K562 (cell line): ENCODE data around the gene FOCAD. TPM values are rescaled to one million over a fixed set of nuclear protein-coding genes. Genes with fewer than 3 reads are reported as not detected.

Experiments
- ATAC-seq: fragments of 200-7000 bp; cut with Tn5 transposase; 3 replicates; pipeline ENCODE4 v1.9.1; 2020; ENCODE audit warnings: moderate library complexity
- BruUV-seq: library from RNA; stranded (reverse); fragments of 400-500 nt; replicated peaks from 2 replicates; lab custom pipeline; 2021; lab: Mats Ljungman, UMichigan
- CTCF ChIA-PET: fragments of 300-600 bp; formaldehyde crosslinking; extraction: SDS; loops from one replicate; lab custom pipeline; 2021; ENCODE audit warnings: low intra/inter-chr PET ratio; lab: Yijun Ruan, JAX
- POLR2A ChIA-PET: fragments of 300-600, 350-650 bp; sonication (Branson Sonifier 250); formaldehyde crosslinking; extraction: SDS; loops from one replicate; lab custom pipeline; 2021; ENCODE audit warnings: antibody characterized with exemption, inconsistent platforms; lab: Yijun Ruan, JAX
- DNase-seq, 4 experiments: peaks; one replicate each; pipeline versions ENCODE4 v3.0.0 to v3.0.0-alpha.2; 2011 to 2018; ENCODE audit warnings: low spot score in 3 of 4, mixed read lengths in 3 of 4; ENCODE audit errors: extremely low read depth in 1 of 4
- FAIRE-seq: peaks from 2 replicates; lab custom pipeline; 2011; peaks lifted over from hg19 to GRCh38; lab: Jason Lieb, UNC
- H2AFZ ChIP-seq: 2 replicates; pipeline ENCODE4 v1.6.0; 2011; ENCODE audit warnings: low read depth, low read length, control low read depth, inconsistent platforms
- H3K27ac ChIP-seq: fragments of 200-600 bp; 3 replicates; pipeline ENCODE4 v1.8.0; 2011; ENCODE audit warnings: low read depth, mild to moderate bottlenecking, control low read depth, inconsistent platforms, low read length, moderate library complexity, mixed read lengths; ENCODE audit errors: extremely low read depth
- H3K27me3 ChIP-seq, 2 experiments: fragments of 300-600 bp in 1 of 2; 2 replicates in 1 of 2; 3 replicates in 1 of 2; pipeline versions ENCODE4 v1.6.0 to v1.8.0; 2011; ENCODE audit warnings: inconsistent platforms in 2 of 2, low read length in 2 of 2, mild to moderate bottlenecking in 1 of 2, mixed read lengths in 1 of 2, moderate library complexity in 1 of 2; ENCODE audit not compliant: control insufficient read depth in 2 of 2, insufficient read depth in 2 of 2
- H3K36me3 ChIP-seq: fragments of 300-600 bp; 3 replicates; pipeline ENCODE4 v1.8.0; 2011; ENCODE audit warnings: mild to moderate bottlenecking, low read length, inconsistent platforms; ENCODE audit not compliant: control insufficient read depth, insufficient read depth
- H3K4me1 ChIP-seq, 2 experiments: fragments of 200-600 bp in 1 of 2; replicated peaks in 1 of 2; 2 replicates in 1 of 2; 3 replicates in 1 of 2; pipeline versions ENCODE4 v1.5.1 to v1.8.0; 2011; ENCODE audit warnings: inconsistent platforms in 2 of 2, low read length in 2 of 2, mild to moderate bottlenecking in 1 of 2, mixed read lengths in 1 of 2, moderate library complexity in 1 of 2; ENCODE audit not compliant: control insufficient read depth in 2 of 2, insufficient read depth in 2 of 2
- H3K4me2 ChIP-seq: 2 replicates; pipeline ENCODE4 v1.6.1; 2011; ENCODE audit warnings: low read length, control low read depth, inconsistent platforms, mixed read lengths; ENCODE audit not compliant: insufficient read depth
- H3K4me3 ChIP-seq: fragments of 200-600 bp; sonication (generic), shearing (Covaris generic); 2 replicates; pipeline ENCODE4 v1.5.1; 2016; ENCODE audit warnings: control low read depth, inconsistent platforms
- H3K79me2 ChIP-seq: fragments of 200-600 bp; 3 replicates; pipeline ENCODE4 v1.8.0; 2011; ENCODE audit warnings: low read length, inconsistent platforms; ENCODE audit not compliant: control insufficient read depth, insufficient read depth
- H3K9ac ChIP-seq, 2 experiments: 2 replicates each; pipeline versions ENCODE4 v1.6.0 to v1.6.1; 2011; ENCODE audit warnings: low read depth in 2 of 2, low read length in 2 of 2, control low read depth in 1 of 2, inconsistent platforms in 1 of 2, mild to moderate bottlenecking in 1 of 2, mixed read lengths in 1 of 2; ENCODE audit not compliant: insufficient read depth in 1 of 2
- H3K9me1 ChIP-seq: one replicate; pipeline ENCODE4 v1.6.0; 2011; ENCODE audit warnings: inconsistent platforms, mild to moderate bottlenecking, low read length, moderate library complexity; ENCODE audit not compliant: control insufficient read depth, insufficient read depth
- H3K9me3 ChIP-seq: replicated peaks from 2 replicates; pipeline ENCODE4 v1.5.1; 2011; ENCODE audit warnings: low read depth, low read length, inconsistent platforms; ENCODE audit not compliant: control insufficient read depth, insufficient read depth
- H4K20me1 ChIP-seq: replicated peaks from 2 replicates; pipeline ENCODE4 v1.6.1; 2011; ENCODE audit warnings: low read length, inconsistent platforms, mixed read lengths; ENCODE audit not compliant: control insufficient read depth, insufficient read depth
- ARID2 ChIP-seq: fragments of 450-650 bp; IDR thresholded peaks from 2 replicates; pipeline ENCODE4 v1.6.1; 2017; ENCODE audit warnings: antibody characterized with exemption, mild to moderate bottlenecking
- CBX1 ChIP-seq: sonication (generic); IDR thresholded peaks from 2 replicates; pipeline ENCODE4 v1.6.1; 2016; ENCODE audit warnings: antibody characterized with exemption, low read depth, mild to moderate bottlenecking
- COPS2 ChIP-seq: fragments of 450-650 bp; conservative IDR thresholded peaks from 2 replicates; pipeline ENCODE4 v1.6.1; 2016; ENCODE audit warnings: mild to moderate bottlenecking, moderate library complexity
- FOSL1 ChIP-seq: fragments of 200-800 bp; sonication (Bioruptor generic); conservative IDR thresholded peaks from 2 replicates; pipeline ENCODE4 v1.6.1; 2016; ENCODE audit warnings: missing genetic modification characterization, missing compliant biosample characterization
- KAT8 ChIP-seq: fragments of 450-650 bp; IDR thresholded peaks from 2 replicates; pipeline ENCODE4 v1.6.1; 2016; ENCODE audit warnings: low read depth, mild to moderate bottlenecking
- MED1 ChIP-seq: sonication (generic); formaldehyde crosslinking; IDR thresholded peaks from 2 replicates; pipeline ENCODE4 v1.8.1; 2023; ENCODE audit warnings: missing genetic modification reagents, borderline replicate concordance
- MYNN ChIP-seq, 2 experiments: sonication (generic); formaldehyde crosslinking in 1 of 2; IDR thresholded peaks; 2 replicates each; pipeline versions ENCODE4 v1.5.0 to v1.6.1; 2016 to 2020; ENCODE audit warnings: antibody characterized with exemption in 1 of 2, missing genetic modification reagents in 1 of 2
- RNF2 ChIP-seq: sonication (generic); IDR thresholded peaks from 2 replicates; pipeline ENCODE4 v1.6.1; 2016
- SP1 ChIP-seq: sonication (generic); formaldehyde crosslinking; IDR thresholded peaks from 2 replicates; pipeline ENCODE4 v1.8.1; 2022; ENCODE audit warnings: mild to moderate bottlenecking, missing genetic modification reagents
- SPI1 ChIP-seq: IDR thresholded peaks from 2 replicates; pipeline ENCODE4 v1.6.1; 2011; ENCODE audit warnings: low read depth, low read length, control low read depth, borderline replicate concordance
- TARDBP ChIP-seq: fragments of 450-650 bp; IDR thresholded peaks from 2 replicates; pipeline ENCODE4 v1.6.1; 2016
- ZBTB8A ChIP-seq: fragments of 450-650 bp; IDR thresholded peaks from 2 replicates; pipeline ENCODE4 v1.6.1; 2018; ENCODE audit warnings: mild to moderate bottlenecking, moderate library complexity; ENCODE audit not compliant: partially characterized antibody
- ZNF140 ChIP-seq: fragments of 250-450 bp; sonication (Bioruptor Pico); IDR thresholded peaks from 2 replicates; pipeline ENCODE4 v1.8.0; 2021; ENCODE audit warnings: moderate library complexity, mild to moderate bottlenecking, inconsistent platforms
- ZNF668 ChIP-seq: fragments of 250-450 bp; sonication (Bioruptor Pico); IDR thresholded peaks from 2 replicates; pipeline ENCODE4 v1.8.0; 2022; ENCODE audit warnings: mild to moderate bottlenecking, inconsistent platforms
- ZSCAN32 ChIP-seq: fragments of 450-650 bp; formaldehyde crosslinking; IDR thresholded peaks from 2 replicates; pipeline ENCODE4 v1.4.0; 2020; ENCODE audit warnings: mild to moderate bottlenecking, moderate library complexity
- WGBS: fragments of 100-300 bp; shearing (Covaris generic); methylation state at CpG from one replicate; pipeline ENCODE4 v1.1.6; 2016; ENCODE audit warnings: low coverage, mixed read lengths; ENCODE audit not compliant: insufficient coverage; ENCODE audit errors: missing lambda C conversion rate; 5-methylcytosine and 5-hydroxymethylcytosine counted together
- in situ Hi-C: fragments of 300-500 bp; cut with MboI; formaldehyde crosslinking; loops from 4 replicates; pipeline ENCODE4 v1.15.0; 2018; ENCODE audit warnings: inconsistent platforms, mixed read lengths
- intact Hi-C: fragments of 100-400 bp; cut with micrococcal nuclease; formaldehyde crosslinking; loops from 2 replicates; pipeline ENCODE4 v1.14.2; 2022
- polyA plus RNA-seq, 8 experiments: library from polyadenylated mRNA; depleted of rRNA in 4 of 8; stranded (reverse) in 5 of 8; unstranded in 3 of 8; fragments of >200 nt; fragmentation: Nextera tagmentation in 2 of 8; fragmentation: Illumina TruSeq in 1 of 8; extraction: Ambion mirVana in 2 of 8; extraction: Trizol in 1 of 8; gene quantifications; 2 replicates each; pipeline versions ENCODE4 v1.2.1 to v1.2.3, GENCODE V29; 2011 to 2014; ENCODE audit warnings: inconsistent platforms in 1 of 8, missing spikeins in 1 of 8
- total RNA-seq, 7 experiments: library from RNA; depleted of rRNA in 6 of 7; stranded (reverse); fragments of >200 nt in 6 of 7; fragmentation: Illumina TruSeq in 2 of 7; extraction: Trizol in 2 of 7; gene quantifications; 2 replicates each; pipeline versions ENCODE4 v1.2.1 to v1.2.3, GENCODE V29; 2011 to 2021; ENCODE audit warnings: low replicate concordance in 1 of 7
- TF ChIP-seq, protein P1 (sequence below): IDR thresholded peaks from 3 replicates; pipeline ENCODE4 v1.6.1; 2011; ENCODE audit warnings: borderline replicate concordance, mild to moderate bottlenecking, moderate library complexity; ENCODE audit not compliant: insufficient read length; ENCODE audit errors: extremely low read depth

FOCAD gene
- total and polyA plus RNA-seq, 9 of the 15 experiments (the other 6 are each of a cell fraction or from before 2014, with no cell fraction given), result 0.13 to 2.4 (median 1.6) TPM

DNA sequence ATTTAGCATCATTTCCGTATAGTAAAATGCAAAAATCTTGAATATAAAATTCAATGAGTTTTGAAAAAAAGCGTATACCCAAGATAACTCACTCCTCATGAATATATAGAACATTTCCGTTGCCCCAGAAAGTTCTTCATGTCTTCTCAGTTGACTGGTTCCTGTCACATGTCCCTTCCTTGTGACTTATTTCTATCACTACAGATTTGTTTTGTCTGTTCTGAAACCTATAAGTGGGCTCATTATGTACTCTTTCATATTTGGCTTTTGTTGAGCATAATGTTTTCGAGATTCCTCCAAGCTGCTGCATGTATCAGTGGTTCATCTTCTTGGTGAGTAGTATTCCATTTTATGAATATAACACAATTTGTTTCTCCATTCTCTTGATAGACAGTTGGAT lies 358.4 kb downstream of the FOCAD start:
- no TSS peak for BruUV-seq
- POLR2A ChIA-PET, result no interaction called here
- no peak for FAIRE-seq

DNA sequence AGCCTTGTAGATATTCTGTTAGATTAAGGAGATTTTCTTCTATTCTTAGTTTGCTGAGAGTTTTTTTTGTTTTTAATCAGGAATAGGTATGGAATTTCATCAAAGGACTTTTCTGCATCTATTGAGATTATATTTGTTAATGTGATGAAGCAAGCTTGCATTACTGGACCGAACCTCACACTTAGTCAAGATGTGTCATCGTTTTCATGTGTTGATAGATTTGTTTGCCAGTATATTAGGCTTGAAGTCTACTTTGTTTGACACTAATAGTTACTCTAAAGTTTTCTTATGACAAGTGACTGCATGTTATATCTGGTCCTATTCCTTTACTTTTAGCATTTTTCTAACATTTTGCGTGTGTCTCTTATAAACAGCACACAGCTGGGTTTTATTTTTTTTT lies 359.8 kb downstream of the FOCAD start:
- no peak for FAIRE-seq
- intact Hi-C loops, result no loop called here

More for the DNA sequence above, 358.4 kb downstream of the FOCAD start:
- no peaks in the 10 kb centered on the region for H3K36me3 ChIP-seq
- no peak overlapping the region for H3K9ac ChIP-seq
- intact Hi-C loops (no loop called here), in situ Hi-C loops (no loop called here)
- no peaks in the 10 kb centered on the region for H4K20me1 ChIP-seq
- ATAC-seq (no peak), DNase-seq (no peak)
- no peaks in the 10 kb centered on the region for H3K4me1 ChIP-seq
- H3K4me3 ChIP-seq, result no peak overlapping the region
- WGBS, result no CpG with 5 or more reads among the region's 4 CpGs
- H3K9me1 ChIP-seq, result no peaks in the 10 kb centered on the region
- no peaks in the 10 kb centered on the region for H3K79me2 ChIP-seq
- TF ChIP-seq FOSL1 (tag), result no peak
- no peak for TF ChIP-seq ZNF668
- TF ChIP-seq COPS2, result no peak
- TF ChIP-seq MYNN (IDR thresholded peaks at IDR 0.05), result no peak
- TF ChIP-seq MYNN (CRISPR knock-in tag; IDR thresholded peaks at IDR 0.05), result no peak
- no peak for TF ChIP-seq SPI1
- TF ChIP-seq ARID2, result no peak
- no peak overlapping the region for H3K27ac ChIP-seq
- no peak overlapping the region for H3K4me2 ChIP-seq
- H2AFZ ChIP-seq, result no peak overlapping the region
- no peaks in the 10 kb centered on the region for H3K9me3 ChIP-seq
- H3K27me3 ChIP-seq, result no peaks in the 10 kb centered on the region
- CTCF ChIA-PET, result no interaction called here

More for the DNA sequence above, 359.8 kb downstream of the FOCAD start:
- DNase-seq, result no peak
- no TSS peak for BruUV-seq
- no peak overlapping the region for H3K4me2 ChIP-seq
- no peaks in the 10 kb centered on the region for H4K20me1 ChIP-seq
- TF ChIP-seq ZNF140 (CRISPR knock-in tag), result no peak
- no peak for TF ChIP-seq TARDBP
- TF ChIP-seq CBX1, result no peak
- no peak for TF ChIP-seq ZSCAN32 (CRISPR knock-in tag)
- no peak for TF ChIP-seq MED1 (CRISPR knock-in tag)
- no peak for TF ChIP-seq RNF2
- no peak for TF ChIP-seq SP1
- TF ChIP-seq KAT8, result no peak
- no peak for TF ChIP-seq ZBTB8A
- TF ChIP-seq, protein P1, sequence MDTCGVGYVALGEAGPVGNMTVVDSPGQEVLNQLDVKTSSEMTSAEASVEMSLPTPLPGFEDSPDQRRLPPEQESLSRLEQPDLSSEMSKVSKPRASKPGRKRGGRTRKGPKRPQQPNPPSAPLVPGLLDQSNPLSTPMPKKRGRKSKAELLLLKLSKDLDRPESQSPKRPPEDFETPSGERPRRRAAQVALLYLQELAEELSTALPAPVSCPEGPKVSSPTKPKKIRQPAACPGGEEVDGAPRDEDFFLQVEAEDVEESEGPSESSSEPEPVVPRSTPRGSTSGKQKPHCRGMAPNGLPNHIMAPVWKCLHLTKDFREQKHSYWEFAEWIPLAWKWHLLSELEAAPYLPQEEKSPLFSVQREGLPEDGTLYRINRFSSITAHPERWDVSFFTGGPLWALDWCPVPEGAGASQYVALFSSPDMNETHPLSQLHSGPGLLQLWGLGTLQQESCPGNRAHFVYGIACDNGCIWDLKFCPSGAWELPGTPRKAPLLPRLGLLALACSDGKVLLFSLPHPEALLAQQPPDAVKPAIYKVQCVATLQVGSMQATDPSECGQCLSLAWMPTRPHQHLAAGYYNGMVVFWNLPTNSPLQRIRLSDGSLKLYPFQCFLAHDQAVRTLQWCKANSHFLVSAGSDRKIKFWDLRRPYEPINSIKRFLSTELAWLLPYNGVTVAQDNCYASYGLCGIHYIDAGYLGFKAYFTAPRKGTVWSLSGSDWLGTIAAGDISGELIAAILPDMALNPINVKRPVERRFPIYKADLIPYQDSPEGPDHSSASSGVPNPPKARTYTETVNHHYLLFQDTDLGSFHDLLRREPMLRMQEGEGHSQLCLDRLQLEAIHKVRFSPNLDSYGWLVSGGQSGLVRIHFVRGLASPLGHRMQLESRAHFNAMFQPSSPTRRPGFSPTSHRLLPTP, result no peak
- WGBS, result no CpG with 5 or more reads among the region's 3 CpGs
- no peaks in the 10 kb centered on the region for H3K27me3 ChIP-seq
- no peaks in the 10 kb centered on the region for H3K36me3 ChIP-seq
- H3K27ac ChIP-seq, result no peak overlapping the region
- H3K9me3 ChIP-seq, result no peaks in the 10 kb centered on the region
- H3K4me1 ChIP-seq, result no peaks in the 10 kb centered on the region
- no peak overlapping the region for H2AFZ ChIP-seq
- H3K9me1 ChIP-seq, result no peaks in the 10 kb centered on the region
- POLR2A ChIA-PET, result no interaction called here
- in situ Hi-C loops, result no loop called here
- CTCF ChIA-PET, result no interaction called here
- no peaks in the 10 kb centered on the region for H3K79me2 ChIP-seq
- H3K9ac ChIP-seq, result no peak overlapping the region
- ATAC-seq, result no peak
- no peak overlapping the region for H3K4me3 ChIP-seq
